ENCODE data around the gene NME5.

- TF ChIP-seq CTCF (IDR thresholded peaks at IDR 0.05; ENCODE audit: borderline replicate concordance, extremely low read depth, low read length, poor library complexity, severe bottlenecking), result no peak
- TF ChIP-seq EZH2 (IDR thresholded peaks at IDR 0.05; ENCODE audit: borderline replicate concordance, low read depth, low read length, severe bottlenecking), result no peak
Measured at GRCh38 chr5:138091685-138092084, 47.5 kb downstream of the NME5 start.

Measured in DND-41 (cell line).